IPS-18c (cell line): ENCODE measurements around the gene KCNA10.

Experiments used
- H3K4me3 ChIP-seq: 2 replicates; pipeline ENCODE4 v1.7.0; 2013; ENCODE audit warnings: low read depth, mild to moderate bottlenecking, low read length, moderate library complexity; ENCODE audit not compliant: insufficient read depth
- H3K9me3 ChIP-seq: one replicate; pipeline ENCODE4 v1.6.1; 2013; ENCODE audit warnings: mild to moderate bottlenecking, low read length, moderate library complexity; ENCODE audit not compliant: control insufficient read depth, insufficient read depth

Gene KCNA10

DNA sequence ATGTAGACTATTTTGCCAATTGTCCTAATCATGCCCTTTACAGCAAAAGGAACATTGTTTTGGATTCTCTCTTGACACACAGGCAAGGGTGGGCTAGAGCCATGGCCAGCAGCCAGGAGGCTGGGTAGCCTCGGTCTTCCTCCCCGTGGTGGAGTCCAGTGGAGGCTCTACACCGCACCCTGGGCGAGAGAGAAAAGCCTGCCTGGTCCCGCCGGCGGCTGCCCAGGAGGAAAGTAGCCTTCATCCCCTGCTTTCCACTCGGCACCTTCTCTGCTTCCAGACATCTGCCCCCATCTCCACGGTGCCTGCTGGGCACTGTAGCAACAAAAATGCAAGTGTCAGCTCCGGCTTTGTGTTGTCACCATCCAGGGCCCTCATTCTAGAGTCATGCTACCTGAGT is 46.4 kb downstream of the KCNA10 start:
- H3K9me3 ChIP-seq = no peaks in the 10 kb centered on the region

GRCh38 chr1:110471131-110471530 is 47.8 kb downstream of the KCNA10 start:
- H3K4me3 ChIP-seq = no peak overlapping the region
- no peaks in the 10 kb centered on the region for H3K9me3 ChIP-seq

More for the DNA sequence above, 46.4 kb downstream of the KCNA10 start:
- H3K4me3 ChIP-seq = no peak overlapping the region
